HTR-8/SVneo (cell line): Measurements from ENCODE around the gene PXDC1.

ENCODE experiments used
- DNase-seq: peaks from one replicate; pipeline ENCODE4 v3.0.0; 2011; ENCODE audit warnings: low spot score, mixed read lengths; ENCODE audit not compliant: insufficient read length
- FAIRE-seq: peaks from 2 replicates; lab custom pipeline; 2011; peaks lifted over from hg19 to GRCh38; lab: Jason Lieb, UNC

Gene PXDC1

DNA sequence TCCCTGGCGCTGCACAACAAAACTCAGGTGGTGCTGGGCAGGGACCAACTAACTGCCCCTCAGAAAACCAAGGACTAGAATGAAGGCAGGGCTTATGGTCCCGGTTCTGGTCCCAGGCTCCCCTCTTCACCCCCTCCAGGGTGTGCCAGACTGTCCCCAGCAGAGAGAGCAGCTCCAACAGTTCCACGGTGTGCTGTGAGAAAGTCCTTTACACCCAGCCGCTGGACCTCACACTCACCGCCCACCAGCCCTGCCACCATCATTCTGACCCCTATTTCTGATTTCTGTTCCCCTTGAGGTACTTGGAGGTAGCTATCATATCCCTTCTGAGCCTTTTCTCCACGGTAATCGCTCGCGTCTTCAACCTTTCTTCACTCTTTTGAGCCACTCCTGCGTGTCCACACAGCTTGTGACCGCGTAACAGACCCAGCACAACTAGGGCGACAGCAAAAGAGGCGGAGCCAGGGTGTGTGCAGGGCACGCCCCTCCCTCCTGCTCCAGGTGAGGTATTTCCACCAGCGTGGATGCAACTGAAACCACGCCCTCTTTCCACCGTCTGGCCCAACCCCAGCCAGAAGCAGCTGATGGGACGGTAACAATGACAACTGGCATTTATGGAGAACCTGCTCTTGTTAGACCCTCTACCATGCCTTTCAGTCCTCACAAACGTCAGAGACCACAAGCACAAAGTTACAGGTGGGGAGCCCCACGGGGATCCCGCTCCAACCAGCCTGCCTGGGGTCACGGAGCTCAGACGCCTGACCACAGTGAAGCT, 2.3 kb downstream of the PXDC1 start:
- DNase-seq, result no peak
- peak; percentile 66 for FAIRE-seq

DNA sequence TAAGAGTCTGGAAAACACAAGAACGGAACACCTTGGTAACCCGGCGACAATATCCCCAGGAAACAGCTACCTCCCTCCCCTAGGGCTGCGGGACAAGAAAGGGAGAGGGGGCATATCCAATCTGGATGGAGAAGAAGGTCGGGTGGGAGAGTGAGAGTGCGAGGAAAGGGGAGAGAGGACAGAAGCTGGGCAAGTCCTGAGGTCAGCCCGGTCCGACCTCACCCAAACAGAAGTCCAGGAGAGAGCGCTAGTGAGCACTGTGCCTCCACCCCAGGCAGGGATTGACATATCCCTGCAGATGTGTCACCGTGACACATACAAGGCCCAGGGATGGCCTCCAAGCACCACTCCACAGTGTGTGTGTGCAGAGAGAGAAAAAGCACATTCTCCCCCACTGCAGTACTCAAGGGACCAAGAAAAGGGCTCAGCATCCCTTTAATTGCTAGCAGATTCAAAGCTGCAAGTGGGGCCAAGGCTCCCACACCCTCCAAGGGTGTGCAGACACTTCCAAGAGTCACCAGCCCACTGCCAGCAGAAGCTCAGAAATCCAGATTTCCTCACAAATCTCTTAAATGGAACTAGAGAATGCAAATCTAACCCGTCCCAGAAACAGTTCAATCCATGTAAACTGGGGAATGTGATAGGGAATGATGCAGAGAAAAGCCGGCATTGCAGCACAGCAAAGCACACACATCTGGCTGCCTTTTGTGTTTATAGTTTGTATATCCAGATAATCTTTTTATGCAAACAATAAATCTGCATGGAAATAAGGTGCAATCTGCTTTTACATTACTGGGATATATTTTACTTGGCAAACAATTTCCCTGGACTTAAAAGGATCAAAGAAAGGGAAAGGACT, 3.1 kb downstream of the PXDC1 start:
- FAIRE-seq (peak; percentile 42), DNase-seq (peak; percentile 81)

DNA sequence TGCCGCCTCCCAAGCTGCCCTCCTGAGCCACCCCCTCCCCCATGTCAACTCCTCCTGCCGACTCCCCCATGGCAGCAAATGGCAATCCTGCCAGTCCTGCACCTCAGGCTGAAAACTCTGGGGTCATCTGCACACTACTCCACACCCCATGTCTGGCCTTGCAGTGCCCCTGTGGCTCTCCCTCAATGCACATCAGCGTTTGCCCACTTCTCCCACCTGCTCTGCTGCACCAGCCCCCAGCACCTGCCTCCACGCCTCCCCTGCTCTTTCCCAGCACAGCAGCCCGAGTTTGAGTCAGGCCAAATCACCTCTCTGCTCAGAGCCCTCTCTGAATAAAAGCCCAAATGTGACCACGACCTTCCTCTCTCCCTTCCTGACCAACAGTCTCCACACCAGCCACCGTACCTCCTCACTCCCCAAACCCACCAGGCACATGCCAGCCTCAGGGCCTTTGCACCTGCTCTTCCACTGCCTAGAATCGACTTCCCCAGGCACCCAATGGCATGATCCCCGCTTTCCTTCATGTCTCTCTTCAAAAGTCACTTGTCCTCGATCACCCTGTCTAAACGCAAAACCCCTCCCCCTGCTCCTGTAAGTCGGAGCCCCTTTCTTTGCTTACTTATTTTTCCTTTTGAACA, 4.3 kb downstream of the PXDC1 start:
- DNase-seq (no peak), FAIRE-seq (no peak)

DNA sequence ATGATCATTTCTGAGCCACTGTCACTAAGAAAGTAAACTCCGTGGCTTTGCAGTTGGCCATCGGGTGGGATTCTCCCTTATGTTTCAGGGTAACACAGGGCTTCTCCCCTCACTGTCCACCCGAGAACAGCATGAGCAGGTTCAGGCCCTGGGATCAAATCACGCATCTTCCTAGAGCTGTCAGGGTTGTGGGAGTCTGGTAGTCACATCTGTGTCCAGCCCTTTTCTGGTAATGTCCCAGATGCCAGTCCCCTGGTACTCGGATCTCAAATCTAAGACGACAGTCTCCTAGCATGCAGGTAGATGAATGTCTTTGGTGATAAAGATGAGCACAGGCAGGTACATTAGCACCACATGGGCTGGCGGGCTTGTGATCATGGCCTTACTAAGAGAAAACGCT, 4.8 kb downstream of the PXDC1 start:
- FAIRE-seq, result no peak
- no peak for DNase-seq

DNA sequence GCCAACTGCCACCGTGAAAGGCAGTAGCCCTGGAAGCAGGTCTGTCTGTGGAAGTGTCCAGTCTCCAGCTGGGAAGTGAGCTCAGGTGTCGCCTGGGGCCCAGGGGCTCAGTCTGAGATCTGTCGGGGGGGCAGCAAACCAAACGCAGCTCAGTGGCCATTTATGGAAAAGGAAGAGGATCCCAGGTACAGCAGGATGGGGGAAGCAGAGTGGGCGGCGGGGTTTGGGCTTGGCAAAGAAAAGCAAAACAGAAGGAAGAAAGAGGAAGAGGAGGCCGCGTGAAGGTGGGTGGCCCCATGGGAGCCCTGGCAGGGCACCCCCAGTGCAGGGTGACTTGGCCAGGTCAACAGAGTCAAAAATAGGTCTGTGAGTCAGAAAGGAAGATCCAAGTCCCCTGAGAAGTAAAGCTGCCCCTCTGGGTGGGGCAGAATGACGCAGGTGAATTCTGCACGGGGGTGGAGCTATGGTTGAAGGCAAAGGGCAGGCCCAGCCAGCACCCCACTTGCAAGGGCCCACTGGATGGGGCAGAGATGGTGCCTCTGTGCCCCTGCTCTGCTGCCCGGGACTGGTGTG, 5.3 kb downstream of the PXDC1 start:
- DNase-seq (no peak), FAIRE-seq (no peak)

DNA sequence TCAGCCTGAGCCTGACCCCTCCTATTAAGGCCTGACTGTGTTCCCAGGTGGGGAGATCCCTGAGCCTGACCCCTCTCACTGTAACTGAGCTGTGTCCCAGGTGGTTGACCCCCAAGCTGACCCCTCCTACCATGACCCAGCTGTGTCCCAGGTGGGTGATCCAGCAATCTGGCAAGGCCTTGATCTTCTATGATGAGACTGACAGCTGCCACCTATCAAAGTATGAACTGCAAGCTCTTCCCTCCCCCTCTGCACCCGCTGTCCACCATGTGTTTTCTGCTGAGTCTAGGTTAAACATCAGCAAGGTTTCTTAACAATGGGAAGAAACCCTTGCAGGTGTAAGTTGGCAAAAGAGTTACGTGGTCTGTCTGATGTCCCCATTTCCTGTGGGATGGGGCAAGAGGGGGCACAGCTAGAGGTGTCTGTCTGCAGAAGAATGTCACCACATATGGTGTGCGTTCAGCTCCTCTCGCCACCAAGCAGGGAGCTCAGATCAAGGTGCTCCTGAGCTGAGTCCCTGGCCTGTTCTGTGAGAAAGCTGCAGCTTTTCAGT, 5.9 kb downstream of the PXDC1 start:
- no peak for FAIRE-seq
- no peak for DNase-seq

DNA sequence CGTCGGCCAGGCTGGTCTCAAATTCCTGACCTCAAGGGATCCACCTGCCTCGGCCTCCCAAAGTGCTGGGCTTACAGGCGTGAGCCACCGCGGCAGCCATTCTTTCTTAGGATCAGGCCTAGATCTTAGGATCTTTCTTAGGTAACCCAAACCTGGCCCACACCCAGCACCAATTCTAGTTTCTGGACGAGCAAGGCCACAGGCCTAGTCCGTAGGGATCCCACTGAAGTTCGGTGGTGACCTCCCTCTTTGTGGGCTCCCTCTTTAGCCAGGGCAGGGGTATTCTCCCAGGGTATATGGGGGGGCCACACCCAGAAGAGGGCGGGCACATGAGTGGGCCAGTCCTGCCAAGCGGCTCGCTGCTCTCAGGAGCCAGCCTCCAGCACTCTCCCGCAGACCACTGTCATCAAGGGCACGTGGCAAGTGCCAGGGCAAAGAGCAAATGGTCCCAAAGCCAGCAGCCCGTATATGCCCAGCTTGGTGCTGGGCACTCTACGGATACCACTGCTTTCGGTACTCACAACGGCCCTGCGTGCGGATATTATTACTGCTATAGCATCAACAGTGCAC, 6.5 kb downstream of the PXDC1 start:
- DNase-seq (no peak), FAIRE-seq (no peak)

DNA sequence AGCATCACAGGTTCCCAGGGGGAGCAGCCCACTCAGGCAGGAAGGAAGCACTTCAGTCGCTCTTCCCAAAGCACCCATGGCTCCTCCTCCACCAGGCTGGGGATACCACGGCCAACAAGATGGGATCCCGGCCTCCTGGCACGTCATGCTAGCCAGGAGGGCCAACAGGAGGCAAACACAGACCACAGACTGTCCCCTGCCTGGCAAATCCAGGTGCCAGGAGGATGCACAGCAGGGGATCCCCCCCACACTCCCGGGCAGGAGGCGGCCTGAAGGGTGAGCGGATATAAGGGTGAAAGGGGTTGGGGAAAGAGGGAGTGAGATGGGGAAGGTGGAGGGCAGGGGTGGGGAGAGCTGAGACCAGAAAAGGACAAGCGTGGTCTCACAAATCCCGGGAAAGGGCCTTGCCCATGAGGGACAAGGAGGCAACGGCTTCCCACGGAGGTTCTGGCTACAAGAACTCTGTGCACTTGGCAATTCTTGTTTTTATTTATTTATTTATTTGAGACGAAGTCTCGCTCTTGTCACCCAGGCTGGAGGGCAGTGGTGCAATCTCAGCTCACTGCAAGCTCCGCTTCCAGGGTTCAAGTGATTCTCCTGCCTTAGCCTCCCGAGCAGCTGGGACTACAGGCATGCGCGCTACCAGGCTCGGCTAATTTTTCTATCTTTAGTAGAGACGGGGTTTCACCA, 7.2 kb downstream of the PXDC1 start:
- FAIRE-seq, result no peak
- DNase-seq, result no peak

DNA sequence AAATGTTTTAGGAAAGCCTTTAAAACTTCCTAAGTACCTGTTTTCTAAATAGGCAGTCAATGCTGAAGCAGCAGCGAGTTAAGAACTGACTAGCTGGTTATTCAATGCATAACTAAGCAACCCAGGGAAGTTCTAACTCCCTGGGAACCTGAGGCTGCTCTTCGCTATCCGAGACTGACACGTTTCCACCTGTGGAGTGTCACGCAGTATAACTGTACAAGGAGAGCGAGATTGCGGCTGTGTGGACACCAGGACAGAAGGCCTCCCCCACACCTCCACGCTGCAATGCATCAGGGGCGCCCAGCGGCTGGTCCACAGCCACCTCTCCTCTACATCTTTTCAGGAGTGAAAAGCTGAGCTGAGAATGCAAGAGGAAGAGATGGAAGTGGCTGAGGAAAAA, 8.0 kb downstream of the PXDC1 start:
- DNase-seq, result no peak
- FAIRE-seq, result no peak

DNA sequence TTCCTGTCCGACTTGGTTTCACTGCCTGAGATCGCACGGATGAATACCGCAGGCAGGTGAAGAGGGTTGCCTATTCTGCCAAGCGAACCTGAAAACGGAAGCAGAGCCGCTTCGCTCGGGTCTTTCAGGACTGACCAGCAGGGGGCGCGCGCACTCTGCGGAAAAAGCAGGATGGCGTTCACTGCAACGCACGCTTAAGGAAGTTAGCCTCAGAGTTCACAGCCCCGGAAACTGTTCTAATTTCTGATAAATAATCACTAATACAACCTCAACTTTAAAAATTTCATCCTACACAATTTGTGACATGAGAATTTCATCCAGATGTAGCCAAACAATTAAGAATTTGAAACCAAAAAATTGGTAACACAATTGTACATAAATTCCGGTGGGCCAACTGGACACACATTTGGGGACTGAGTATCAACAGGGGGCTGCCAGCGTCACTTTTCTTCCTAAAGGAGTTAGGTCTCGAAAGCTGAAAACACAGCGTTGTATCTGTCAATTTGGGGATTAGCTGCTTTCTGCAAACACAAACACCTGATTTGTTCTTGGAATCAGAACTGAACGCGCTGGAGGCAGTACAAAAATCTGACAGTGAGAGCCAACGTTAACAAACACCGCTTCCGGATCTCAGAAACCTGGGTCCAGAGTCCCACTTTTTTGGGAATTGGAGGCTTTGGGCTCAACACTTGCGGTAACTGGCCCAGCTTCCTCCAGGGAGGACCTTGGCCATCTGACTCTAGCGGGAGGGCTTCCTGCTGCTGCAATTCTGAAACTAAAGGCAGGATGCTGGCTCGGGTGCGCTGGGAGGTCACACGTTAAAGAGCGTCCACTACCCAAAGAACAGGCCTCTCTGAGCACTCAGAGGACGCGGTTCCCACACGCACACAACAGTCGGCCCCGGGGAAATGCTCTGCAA, 8.8 kb downstream of the PXDC1 start:
- FAIRE-seq (no peak), DNase-seq (peak; percentile 73)

DNA sequence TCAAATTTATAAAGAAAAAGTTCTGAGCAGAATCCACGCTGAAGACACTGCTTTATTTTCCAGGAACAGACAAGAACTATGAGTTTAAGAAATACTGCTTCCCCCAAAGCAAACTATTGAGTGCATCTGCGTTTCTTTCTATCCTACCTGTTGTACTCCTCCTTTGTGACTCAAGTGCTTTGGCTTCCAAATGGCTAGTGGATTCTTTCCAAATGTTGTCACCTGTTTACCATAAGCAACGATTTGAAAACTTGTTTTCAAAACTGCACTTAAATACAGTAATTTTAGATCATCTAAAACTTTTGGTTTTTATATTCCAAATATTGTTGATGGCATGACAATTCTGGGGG, 9.5 kb downstream of the PXDC1 start:
- FAIRE-seq (no peak), DNase-seq (no peak)

DNA sequence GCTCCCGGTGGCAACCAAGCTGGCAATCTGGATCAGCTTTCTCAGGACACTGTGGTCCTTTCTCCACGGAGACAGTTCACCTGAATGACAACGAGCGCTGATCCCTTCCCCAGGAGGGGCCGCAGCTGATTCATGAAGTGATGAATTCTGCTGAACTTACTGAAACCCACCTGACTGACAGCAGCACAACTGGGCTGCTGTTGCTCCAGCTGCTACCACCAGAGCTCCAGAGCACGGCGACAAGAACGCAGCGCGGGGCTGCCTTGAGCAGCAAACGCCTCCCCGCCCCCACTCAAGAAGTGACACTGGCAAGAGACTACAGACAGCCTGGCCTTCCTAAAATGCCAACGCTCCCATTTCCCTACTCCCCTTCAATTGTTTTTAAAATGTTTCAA, 10.0 kb downstream of the PXDC1 start:
- no peak for FAIRE-seq
- no peak for DNase-seq

DNA sequence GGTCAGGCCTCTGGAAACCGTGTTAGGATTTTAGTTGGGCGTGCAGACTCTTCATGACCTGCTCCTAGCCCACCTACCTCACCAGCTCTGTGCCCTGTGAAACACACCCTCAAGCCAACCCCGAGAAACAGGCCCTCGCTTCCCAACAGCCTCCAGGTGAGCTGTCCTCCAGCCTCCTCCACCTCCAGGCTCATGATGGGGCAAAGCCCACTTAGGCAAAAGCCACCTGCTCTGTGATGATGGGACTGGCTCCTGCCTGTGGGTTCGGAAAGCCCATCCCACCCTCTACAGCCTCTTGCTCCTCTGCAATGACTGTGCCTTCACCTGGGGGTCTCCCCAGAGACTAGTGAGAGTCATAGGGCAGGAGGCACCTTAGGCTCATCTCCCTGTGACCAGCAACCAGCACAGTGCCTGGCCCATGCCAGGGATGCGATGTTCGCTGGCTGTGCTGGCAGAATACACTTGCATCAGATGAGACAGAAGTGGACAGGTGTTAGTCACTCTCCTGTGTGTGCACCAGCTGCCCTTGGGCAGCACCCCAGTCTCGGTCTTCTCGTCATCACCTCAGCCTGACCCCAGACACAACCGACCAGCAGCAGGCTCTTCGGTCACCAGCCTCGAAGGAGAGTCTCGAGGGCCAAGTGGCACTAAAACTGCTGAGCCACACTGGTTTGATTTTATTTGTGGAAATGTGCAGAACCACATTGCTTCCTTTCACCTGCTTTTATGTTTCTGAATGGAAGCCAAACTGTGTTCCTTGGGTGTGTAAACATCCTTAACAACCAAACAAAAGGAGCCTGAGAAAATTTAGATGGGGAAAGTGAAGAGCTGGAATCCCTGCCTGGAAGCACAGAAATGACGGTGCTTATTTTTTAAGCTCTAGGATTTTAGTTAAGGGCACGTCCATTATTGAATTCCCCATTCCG, 10.7 kb downstream of the PXDC1 start:
- DNase-seq (no peak), FAIRE-seq (no peak)

DNA sequence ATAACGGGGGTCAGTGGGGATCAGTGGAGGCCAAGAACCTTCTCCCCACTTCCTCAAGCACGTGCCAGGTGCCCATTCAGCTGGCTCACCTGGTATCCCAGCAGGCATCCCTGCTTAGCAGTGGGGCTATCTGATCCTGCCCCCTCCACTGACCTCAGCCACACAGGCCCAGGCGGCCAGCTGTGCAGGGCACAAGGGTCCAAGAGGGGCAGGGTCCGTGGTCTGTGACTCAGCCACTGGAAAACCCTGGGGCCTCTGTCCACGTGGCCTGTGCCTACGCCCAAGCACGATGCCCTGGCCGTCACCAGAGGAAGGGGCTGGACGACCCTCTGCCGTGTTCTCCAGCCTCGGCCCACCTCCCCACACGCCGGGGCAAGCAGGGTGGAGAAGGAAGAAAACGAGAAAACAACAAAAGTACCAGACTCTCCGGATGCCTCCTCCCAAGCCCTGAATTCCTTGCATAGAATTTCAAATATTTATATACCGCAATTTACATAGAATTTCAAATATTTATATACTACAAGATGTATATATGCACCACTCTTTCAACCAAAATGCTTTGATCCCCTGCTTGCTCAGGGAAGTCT, 12.1 kb downstream of the PXDC1 start:
- FAIRE-seq (no peak), DNase-seq (no peak)

DNA sequence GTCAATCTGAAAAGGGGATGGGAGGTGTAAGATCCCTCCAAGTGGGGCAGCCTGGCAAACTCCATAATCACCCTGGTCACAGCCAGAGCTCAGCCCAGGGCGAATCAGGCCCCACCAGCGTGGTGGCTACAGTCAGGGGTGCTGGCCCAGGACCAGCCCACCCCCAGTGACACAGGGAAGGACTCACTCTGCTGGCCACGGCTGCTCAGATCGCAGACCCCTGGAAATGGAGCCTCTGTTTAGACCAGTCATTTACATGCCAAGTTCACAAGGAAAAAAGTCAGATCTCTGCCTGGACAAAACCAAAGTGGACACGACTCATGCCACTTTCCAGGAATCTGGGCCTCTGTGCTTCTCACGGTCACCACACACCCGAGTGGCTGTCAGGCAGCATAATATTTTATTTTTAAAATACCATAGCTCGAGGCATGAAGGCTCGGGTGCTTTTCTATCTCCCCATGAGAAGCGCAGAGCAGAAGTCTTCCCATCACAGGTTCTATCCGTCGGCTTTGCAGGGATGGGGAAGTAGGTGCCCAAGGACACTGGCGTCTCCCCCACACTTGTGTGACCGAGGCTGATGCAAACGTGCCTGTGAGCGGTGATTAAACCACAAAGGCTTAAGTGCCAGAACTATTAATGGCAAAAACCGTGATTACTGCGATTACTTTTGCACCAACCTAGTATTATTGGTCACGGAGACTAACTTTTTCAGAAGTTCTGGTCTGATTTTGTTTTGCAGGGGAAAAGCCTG, 13.0 kb downstream of the PXDC1 start:
- DNase-seq, result no peak
- FAIRE-seq, result no peak

DNA sequence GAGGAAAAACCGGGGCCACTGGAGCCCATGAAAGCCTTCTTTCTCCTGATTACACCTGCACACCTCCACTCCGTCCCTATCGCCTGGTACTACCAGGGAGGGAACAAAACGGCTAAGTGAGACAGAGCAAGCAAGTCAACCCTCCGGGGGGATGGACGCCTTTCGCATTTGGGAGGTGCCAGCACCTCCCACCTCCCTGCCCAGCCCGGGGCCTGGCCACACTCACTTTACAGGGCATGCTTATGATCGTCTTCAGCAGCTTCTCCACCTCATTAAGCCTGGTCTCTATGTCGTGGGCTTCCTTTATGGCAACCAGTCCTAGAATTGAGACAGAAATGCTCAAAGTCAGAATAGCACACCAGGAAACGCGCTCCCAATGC, 13.7 kb downstream of the PXDC1 start:
- FAIRE-seq (no peak), DNase-seq (no peak)
